ENCODE data around the gene NCK1.

Gene NCK1

GRCh38 chr3:136905549-136905948, 43.5 kb downstream of the NCK1 start:
- in situ Hi-C loops (cut with MboI; ENCODE audit: low sequenced_read_pairs): no loop called here

GRCh38 chr3:136906725-136907124, 44.7 kb downstream of the NCK1 start:
- in situ Hi-C loops (cut with MboI; ENCODE audit: low sequenced_read_pairs): no loop called here

GRCh38 chr3:136908297-136908696, 46.3 kb downstream of the NCK1 start:
- in situ Hi-C loops (cut with MboI; ENCODE audit: low sequenced_read_pairs): no loop called here

GRCh38 chr3:136909187-136909586, 47.2 kb downstream of the NCK1 start:
- in situ Hi-C loops (cut with MboI; ENCODE audit: low sequenced_read_pairs): no loop called here

- in situ Hi-C loops (cut with MboI; ENCODE audit: low sequenced_read_pairs): no loop called here
Observed at GRCh38 chr3:136910697-136911096, 48.7 kb downstream of the NCK1 start.

GRCh38 chr3:136913168-136913567, 51.2 kb downstream of the NCK1 start:
- in situ Hi-C loops (cut with MboI; ENCODE audit: low sequenced_read_pairs): no loop called here

GRCh38 chr3:136914739-136915138, 52.7 kb downstream of the NCK1 start:
- in situ Hi-C loops (cut with MboI; ENCODE audit: low sequenced_read_pairs): no loop called here

- in situ Hi-C loops (cut with MboI; ENCODE audit: low sequenced_read_pairs): no loop called here
Observed at GRCh38 chr3:136916223-136916622, 54.2 kb downstream of the NCK1 start.

GRCh38 chr3:136919799-136920580, 58.0 kb downstream of the NCK1 start:
- in situ Hi-C loops (cut with MboI; ENCODE audit: low sequenced_read_pairs): no loop called here

- in situ Hi-C loops (cut with MboI; ENCODE audit: low sequenced_read_pairs): no loop called here
Observed at GRCh38 chr3:136920904-136921611, 59.0 kb downstream of the NCK1 start.

- in situ Hi-C loops (cut with MboI; ENCODE audit: low sequenced_read_pairs): no loop called here
Observed at GRCh38 chr3:136925425-136926190, 63.6 kb downstream of the NCK1 start.

GRCh38 chr3:136928240-136928639, 66.2 kb downstream of the NCK1 start:
- in situ Hi-C loops (cut with MboI; ENCODE audit: low sequenced_read_pairs): no loop called here

GRCh38 chr3:136929977-136930670, 68.1 kb downstream of the NCK1 start:
- in situ Hi-C loops (cut with MboI; ENCODE audit: low sequenced_read_pairs): no loop called here

GRCh38 chr3:136931606-136932005, 69.6 kb downstream of the NCK1 start:
- in situ Hi-C loops (cut with MboI; ENCODE audit: low sequenced_read_pairs): no loop called here

- in situ Hi-C loops (cut with MboI; ENCODE audit: low sequenced_read_pairs): no loop called here
Observed at GRCh38 chr3:136932523-136932922, 70.5 kb downstream of the NCK1 start.

- in situ Hi-C loops (cut with MboI; ENCODE audit: low sequenced_read_pairs): no loop called here
Observed at GRCh38 chr3:136932978-136933772, 71.2 kb downstream of the NCK1 start.

GRCh38 chr3:136937175-136937574, 75.2 kb downstream of the NCK1 start:
- in situ Hi-C loops (cut with MboI; ENCODE audit: low sequenced_read_pairs): no loop called here

GRCh38 chr3:136937851-136938250, 75.8 kb downstream of the NCK1 start:
- in situ Hi-C loops (cut with MboI; ENCODE audit: low sequenced_read_pairs): no loop called here

GRCh38 chr3:136938334-136938733, 76.3 kb downstream of the NCK1 start:
- in situ Hi-C loops (cut with MboI; ENCODE audit: low sequenced_read_pairs): no loop called here

- in situ Hi-C loops (cut with MboI; ENCODE audit: low sequenced_read_pairs): no loop called here
Observed at GRCh38 chr3:136939489-136939888, 77.5 kb downstream of the NCK1 start.

Data from HL-60/S4 treated with retinoic acid at 250 ng/mL for 4 days and 3 days (cell line).